Activated CD8-positive, alpha-beta memory T cell treated with anti-CD3 and anti-CD28 coated beads for 24 hours (primary cell): ENCODE results near the gene GPC4.

Experiments used
- DNase-seq: peaks from one replicate; pipeline ENCODE4 v3.0.0-alpha.2; 2020

GPC4 gene

GRCh38 chrX:133405498-133406185 is 9.6 kb downstream of the GPC4 start:
- DNase-seq, result no peak

GRCh38 chrX:133403984-133404383 is 11.3 kb downstream of the GPC4 start:
- DNase-seq, result no peak

GRCh38 chrX:133402830-133403625 is 12.3 kb downstream of the GPC4 start:
- DNase-seq, result no peak

- no peak for DNase-seq
Observed at GRCh38 chrX:133402042-133402453, 13.2 kb downstream of the GPC4 start.

GRCh38 chrX:133401536-133401935 is 13.8 kb downstream of the GPC4 start:
- no peak for DNase-seq

GRCh38 chrX:133399411-133399810 is 15.9 kb downstream of the GPC4 start:
- DNase-seq, result no peak

GRCh38 chrX:133394765-133395164 is 20.5 kb downstream of the GPC4 start:
- no peak for DNase-seq

- no peak for DNase-seq
Observed at GRCh38 chrX:133392671-133393070, 22.6 kb downstream of the GPC4 start.

GRCh38 chrX:133391111-133391510 is 24.2 kb downstream of the GPC4 start:
- no peak for DNase-seq

GRCh38 chrX:133390676-133391075 is 24.6 kb downstream of the GPC4 start:
- DNase-seq, result no peak

- no peak for DNase-seq
Observed at GRCh38 chrX:133389975-133390374, 25.3 kb downstream of the GPC4 start.

GRCh38 chrX:133384454-133384853 is 30.8 kb downstream of the GPC4 start:
- DNase-seq, result no peak

- DNase-seq, result no peak
Observed at GRCh38 chrX:133380711-133381619, 34.3 kb downstream of the GPC4 start.

- no peak for DNase-seq
Observed at GRCh38 chrX:133376422-133376821, 38.9 kb downstream of the GPC4 start.

GRCh38 chrX:133375615-133376340 is 39.5 kb downstream of the GPC4 start:
- DNase-seq, result no peak

- DNase-seq, result no peak
Observed at GRCh38 chrX:133374874-133375387, 40.4 kb downstream of the GPC4 start.

- DNase-seq, result no peak
Observed at GRCh38 chrX:133373386-133374079, 41.8 kb downstream of the GPC4 start.

- no peak for DNase-seq
Observed at GRCh38 chrX:133370696-133371275, 44.5 kb downstream of the GPC4 start.

- no peak for DNase-seq
Observed at GRCh38 chrX:133369065-133369464, 46.2 kb downstream of the GPC4 start.

- no peak for DNase-seq
Observed at GRCh38 chrX:133366735-133367134, 48.6 kb downstream of the GPC4 start.

- no peak for DNase-seq
Observed at GRCh38 chrX:133365871-133366611, 49.2 kb downstream of the GPC4 start.
